ENCODE results near the gene GPM6B. TPM values are rescaled to one million over a fixed set of nuclear protein-coding genes. Genes with fewer than 3 reads are reported as not detected.
A peak's percentile ranks its signal among the peaks of the same experiment; 100 is the strongest.

Gene GPM6B
- total RNA-seq, 5 donors from 2014 or later (not counting 1 experiment from before 2014, with no cell fraction given) = 0.09 to 0.35 TPM; not detected in 3

GRCh38 chrX:13764765-13765164 is 52.1 kb downstream of the GPM6B start:
- ATAC-seq (replicated peaks in 1 of 4) (no peak), DNase-seq (no peak)
- Mint-ChIP-seq H3K4me1 (peaks cover 1 to 13% (median 2%) of the 10 kb centered on the region in 3 donors), H3K36me3 (peaks cover 34% of the 10 kb centered on the region), H3K27me3 (peaks cover 0 to 7% of the 10 kb centered on the region in 2 donors), H3K9me3 (no peaks in the 10 kb centered on the region), H3K4me3 (no peak overlapping the region), H3K27ac (no peak overlapping the region)
- 100% methylated on average over 1 of the region's 6 CpGs for WGBS (ENCODE audit: insufficient coverage)
- no peaks in the 10 kb centered on the region for H3K4me1 ChIP-seq (ENCODE audit: control insufficient read depth in 1 of 2, extremely low read depth in 1 of 2, insufficient read depth in 2 of 2, low read length in 2 of 2)
- H3K27me3 ChIP-seq (replicated peaks in 1 of 2; ENCODE audit: control insufficient read depth in 2 of 2, extremely low read depth in 1 of 2, insufficient read depth in 2 of 2, low read length in 1 of 2) = no peaks in the 10 kb centered on the region
- POLR2A ChIA-PET = no interaction called here
- CTCF ChIA-PET = no interaction called here
- H3K4me3 ChIP-seq (ENCODE audit: control insufficient read depth in 1 of 2, extremely low read depth in 1 of 2, low read length in 1 of 2) = no peak overlapping the region
- peaks cover 6 to 85% of the 10 kb centered on the region in 2 donors for H3K36me3 ChIP-seq (ENCODE audit: control insufficient read depth in 2 of 2, extremely low read depth in 1 of 2, insufficient read depth in 1 of 2, low read length in 1 of 2)
- H3K27ac ChIP-seq (ENCODE audit: low read length) = no peak overlapping the region
- H3K9me3 ChIP-seq = no peaks in the 10 kb centered on the region

GRCh38 chrX:13764281-13764680 is 52.6 kb downstream of the GPM6B start:
- Histone ChIP-seq H3K4me1 (ENCODE audit: control insufficient read depth in 1 of 2, extremely low read depth in 1 of 2, insufficient read depth in 2 of 2, low read length in 2 of 2) (no peaks in the 10 kb centered on the region), H3K36me3 (ENCODE audit: control insufficient read depth in 2 of 2, extremely low read depth in 1 of 2, insufficient read depth in 1 of 2, low read length in 1 of 2) (peaks cover 2 to 85% of the 10 kb centered on the region in 2 donors), H3K27ac (ENCODE audit: low read length) (no peak overlapping the region), H3K9me3 (no peaks in the 10 kb centered on the region), H3K27me3 (replicated peaks in 1 of 2; ENCODE audit: control insufficient read depth in 2 of 2, extremely low read depth in 1 of 2, insufficient read depth in 2 of 2, low read length in 1 of 2) (no peaks in the 10 kb centered on the region), H3K4me3 (ENCODE audit: control insufficient read depth in 1 of 2, extremely low read depth in 1 of 2, low read length in 1 of 2) (no peak overlapping the region)
- ATAC-seq (replicated peaks in 1 of 4) (no peak), DNase-seq (no peak)
- H3K9me3 Mint-ChIP-seq = no peaks in the 10 kb centered on the region
- CTCF ChIA-PET = no interaction called here
- POLR2A ChIA-PET = no interaction called here
- peaks cover under 1 to 14% (median 1%) of the 10 kb centered on the region in 3 donors for H3K4me1 Mint-ChIP-seq
- H3K4me3 Mint-ChIP-seq = no peak overlapping the region
- H3K36me3 Mint-ChIP-seq = peaks cover 30% of the 10 kb centered on the region
- WGBS (ENCODE audit: insufficient coverage) = no CpG with 5 or more reads among the region's 7 CpGs
- peaks cover 0 to 7% of the 10 kb centered on the region in 2 donors for H3K27me3 Mint-ChIP-seq
- no peak overlapping the region for H3K27ac Mint-ChIP-seq

GRCh38 chrX:13763489-13763888 is 53.4 kb downstream of the GPM6B start:
- Mint-ChIP-seq H3K27ac (no peak overlapping the region), H3K4me3 (no peak overlapping the region), H3K27me3 (peaks cover 0 to 7% of the 10 kb centered on the region in 2 donors), H3K36me3 (peaks cover 33% of the 10 kb centered on the region), H3K9me3 (no peaks in the 10 kb centered on the region), H3K4me1 (peaks cover 1 to 19% (median 5%) of the 10 kb centered on the region in 3 donors)
- Histone ChIP-seq H3K4me1 (ENCODE audit: control insufficient read depth in 1 of 2, extremely low read depth in 1 of 2, insufficient read depth in 2 of 2, low read length in 2 of 2) (no peaks in the 10 kb centered on the region), H3K27me3 (replicated peaks in 1 of 2; ENCODE audit: control insufficient read depth in 2 of 2, extremely low read depth in 1 of 2, insufficient read depth in 2 of 2, low read length in 1 of 2) (no peaks in the 10 kb centered on the region), H3K9me3 (no peaks in the 10 kb centered on the region), H3K4me3 (ENCODE audit: control insufficient read depth in 1 of 2, extremely low read depth in 1 of 2, low read length in 1 of 2) (no peak overlapping the region), H3K36me3 (ENCODE audit: control insufficient read depth in 2 of 2, extremely low read depth in 1 of 2, insufficient read depth in 1 of 2, low read length in 1 of 2) (peaks cover 2 to 85% of the 10 kb centered on the region in 2 donors), H3K27ac (ENCODE audit: low read length) (no peak overlapping the region)
- CTCF ChIA-PET = no interaction called here
- DNase-seq (no peak), ATAC-seq (replicated peaks in 1 of 4) (no peak)
- 100% methylated on average over 1 of the region's 8 CpGs for WGBS (ENCODE audit: insufficient coverage)
- POLR2A ChIA-PET = no interaction called here

- Mint-ChIP-seq H3K9me3 (no peaks in the 10 kb centered on the region), H3K27me3 (peaks cover 0 to 7% of the 10 kb centered on the region in 2 donors), H3K36me3 (peaks cover 37% of the 10 kb centered on the region), H3K27ac (no peak overlapping the region), H3K4me1 (peaks cover 3 to 23% (median 5%) of the 10 kb centered on the region in 3 donors), H3K4me3 (no peak overlapping the region)
- CTCF ChIA-PET = interaction anchor here (0.6 to 0.7 kb wide), 4 partner anchors 9 to 1381 kb away, joined by 3 to 6 read pairs (median 4); no protein-coding TSS in a partner anchor
- no CpG with 5 or more reads among the region's 7 CpGs for WGBS (ENCODE audit: insufficient coverage)
- Histone ChIP-seq H3K4me1 (ENCODE audit: control insufficient read depth in 1 of 2, extremely low read depth in 1 of 2, insufficient read depth in 2 of 2, low read length in 2 of 2) (no peaks in the 10 kb centered on the region), H3K9me3 (no peaks in the 10 kb centered on the region), H3K36me3 (ENCODE audit: control insufficient read depth in 2 of 2, extremely low read depth in 1 of 2, insufficient read depth in 1 of 2, low read length in 1 of 2) (peaks cover 2 to 91% of the 10 kb centered on the region in 2 donors), H3K4me3 (ENCODE audit: control insufficient read depth in 1 of 2, extremely low read depth in 1 of 2, low read length in 1 of 2) (no peak overlapping the region), H3K27ac (ENCODE audit: low read length) (no peak overlapping the region), H3K27me3 (replicated peaks in 1 of 2; ENCODE audit: control insufficient read depth in 2 of 2, extremely low read depth in 1 of 2, insufficient read depth in 2 of 2, low read length in 1 of 2) (no peaks in the 10 kb centered on the region)
- no peak for DNase-seq
- POLR2A ChIA-PET = interaction anchor here in 1 of 2 donors (0.6 kb wide), 3 partner anchors 24 to 957 kb away, joined by 3 to 4 read pairs (median 3); partner anchors contain the start of genes OFD1 and TRAPPC2
- no peak for ATAC-seq (replicated peaks in 1 of 4)
Observed at GRCh38 chrX:13761606-13762414, 55.1 kb downstream of the GPM6B start.

GRCh38 chrX:13760426-13760825 is 56.5 kb downstream of the GPM6B start:
- ATAC-seq (replicated peaks in 1 of 4) (no peak), DNase-seq (no peak)
- no CpG with 5 or more reads among the region's 13 CpGs for WGBS (ENCODE audit: insufficient coverage)
- ChIA-PET POLR2A (interaction anchor here (0.7 kb wide), 2 partner anchors 148 to 1574 kb away, joined by 3 read pairs; no protein-coding TSS in a partner anchor), CTCF (no interaction called here)
- no peak overlapping the region for H3K27ac Mint-ChIP-seq
- H3K4me3 Mint-ChIP-seq = no peak overlapping the region
- Histone ChIP-seq H3K9me3 (no peaks in the 10 kb centered on the region), H3K27me3 (replicated peaks in 1 of 2; ENCODE audit: control insufficient read depth in 2 of 2, extremely low read depth in 1 of 2, insufficient read depth in 2 of 2, low read length in 1 of 2) (no peaks in the 10 kb centered on the region), H3K36me3 (ENCODE audit: control insufficient read depth in 2 of 2, extremely low read depth in 1 of 2, insufficient read depth in 1 of 2, low read length in 1 of 2) (peaks cover 0 to 86% of the 10 kb centered on the region in 2 donors), H3K27ac (ENCODE audit: low read length) (no peak overlapping the region), H3K4me1 (ENCODE audit: control insufficient read depth in 1 of 2, extremely low read depth in 1 of 2, insufficient read depth in 2 of 2, low read length in 2 of 2) (no peaks in the 10 kb centered on the region), H3K4me3 (ENCODE audit: control insufficient read depth in 1 of 2, extremely low read depth in 1 of 2, low read length in 1 of 2) (no peak overlapping the region)
- peaks cover 24% of the 10 kb centered on the region for H3K36me3 Mint-ChIP-seq
- H3K27me3 Mint-ChIP-seq = peaks cover 0 to under 1% of the 10 kb centered on the region in 2 donors
- H3K9me3 Mint-ChIP-seq = no peaks in the 10 kb centered on the region
- peaks cover 5 to 22% (median 5%) of the 10 kb centered on the region in 3 donors for H3K4me1 Mint-ChIP-seq

GRCh38 chrX:13759152-13759718 is 57.7 kb downstream of the GPM6B start:
- Mint-ChIP-seq H3K27me3 (no peaks in the 10 kb centered on the region), H3K4me3 (no peak overlapping the region), H3K9me3 (no peaks in the 10 kb centered on the region), H3K27ac (peak overlapping the region in 1 of 2 donors; percentile 45), H3K4me1 (peaks cover 13 to 31% (median 14%) of the 10 kb centered on the region in 3 donors), H3K36me3 (peaks cover 24% of the 10 kb centered on the region)
- Histone ChIP-seq H3K27ac (ENCODE audit: low read length) (no peak overlapping the region), H3K4me1 (ENCODE audit: control insufficient read depth in 1 of 2, extremely low read depth in 1 of 2, insufficient read depth in 2 of 2, low read length in 2 of 2) (peaks cover 0 to 4% of the 10 kb centered on the region in 2 experiments), H3K9me3 (no peaks in the 10 kb centered on the region), H3K36me3 (ENCODE audit: control insufficient read depth in 2 of 2, extremely low read depth in 1 of 2, insufficient read depth in 1 of 2, low read length in 1 of 2) (peaks cover 0 to 74% of the 10 kb centered on the region in 2 donors), H3K4me3 (ENCODE audit: control insufficient read depth in 1 of 2, extremely low read depth in 1 of 2, low read length in 1 of 2) (no peak overlapping the region), H3K27me3 (replicated peaks in 1 of 2; ENCODE audit: control insufficient read depth in 2 of 2, extremely low read depth in 1 of 2, insufficient read depth in 2 of 2, low read length in 1 of 2) (no peaks in the 10 kb centered on the region)
- DNase-seq (no peak), ATAC-seq (replicated peaks in 1 of 4) (no peak)
- CTCF ChIA-PET = no interaction called here
- WGBS (ENCODE audit: insufficient coverage) = 60% methylated on average over 1 of the region's 8 CpGs
- POLR2A ChIA-PET = no interaction called here
